HG03575 (cell line): ENCODE data around the gene SEMA4D.
"Not testable (repeated sequence)": the region's sequence is repeated elsewhere in the genome, so short reads cannot be mapped to it uniquely, and the experiment has no call there.

Experiments used
- ATAC-seq: cut with Tn5 transposase; IDR thresholded peaks from one replicate; pipeline ENCODE4 v1.9.1; 2021; ENCODE audit not compliant: unreplicated experiment, insufficient number of reproducible peaks, low FRiP score; ENCODE audit errors: extremely low read depth

SEMA4D gene

GRCh38 chr9:89356782-89357181, 141.1 kb downstream of the SEMA4D start:
- no peak for ATAC-seq

GRCh38 chr9:89354471-89354870, 143.4 kb downstream of the SEMA4D start:
- ATAC-seq, result no peak

GRCh38 chr9:89353989-89354388, 143.9 kb downstream of the SEMA4D start:
- no peak for ATAC-seq

- no peak for ATAC-seq
Measured at GRCh38 chr9:89352874-89353649, 144.9 kb downstream of the SEMA4D start.

DNA sequence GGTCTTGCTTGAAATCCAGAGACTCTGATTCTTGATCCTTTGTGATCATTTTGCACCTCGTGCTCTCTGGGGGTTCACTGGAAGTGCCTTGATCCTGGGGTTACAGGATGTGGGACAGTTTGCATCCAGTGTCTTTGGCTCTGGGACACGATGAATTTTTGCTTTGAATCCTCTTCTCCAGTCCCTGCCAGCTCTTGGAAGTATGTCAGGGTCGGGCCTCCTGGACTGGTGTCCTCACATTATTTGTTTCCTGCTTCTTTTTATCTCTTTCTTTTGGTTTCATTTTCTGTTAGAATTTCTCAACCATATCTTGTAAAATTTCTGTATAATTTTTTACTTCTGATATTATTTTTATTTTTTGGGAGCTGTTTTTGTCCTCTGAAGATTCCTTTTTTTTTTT, 145.5 kb downstream of the SEMA4D start:
- ATAC-seq, result no peak

DNA sequence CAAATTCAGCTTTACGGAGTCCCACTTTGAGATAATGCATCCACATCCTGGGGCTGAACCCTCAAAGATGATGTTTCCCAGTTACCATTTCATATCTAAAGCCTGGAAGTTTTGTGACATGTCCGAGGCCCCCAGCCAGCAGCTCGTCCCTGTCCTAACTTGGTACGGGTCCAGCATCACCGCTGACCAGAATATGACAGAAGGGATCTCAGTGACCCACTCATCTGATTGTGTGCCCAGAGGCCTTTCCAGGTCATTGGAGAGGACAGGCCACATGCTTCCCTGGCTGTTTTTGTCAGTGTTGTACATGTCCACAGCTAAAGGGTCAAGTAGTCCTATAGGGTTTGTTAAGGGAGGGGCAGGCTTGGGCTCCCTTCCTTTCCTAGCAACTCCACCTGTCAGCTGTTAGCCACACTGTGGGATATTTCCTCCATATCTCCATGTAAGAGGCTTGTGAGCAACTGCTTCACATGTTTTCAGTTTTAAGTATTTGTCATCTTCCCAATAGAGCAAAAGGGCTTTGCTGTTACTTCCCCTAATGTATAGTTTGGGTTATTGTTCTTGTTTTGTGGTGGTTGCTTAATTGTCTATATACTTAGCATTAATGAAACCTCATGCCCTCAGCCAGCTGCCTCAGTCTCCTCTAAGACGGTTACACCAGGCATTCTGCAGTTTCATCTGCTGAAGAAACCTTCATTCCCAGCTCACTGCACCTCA, 146.2 kb downstream of the SEMA4D start:
- no peak for ATAC-seq

DNA sequence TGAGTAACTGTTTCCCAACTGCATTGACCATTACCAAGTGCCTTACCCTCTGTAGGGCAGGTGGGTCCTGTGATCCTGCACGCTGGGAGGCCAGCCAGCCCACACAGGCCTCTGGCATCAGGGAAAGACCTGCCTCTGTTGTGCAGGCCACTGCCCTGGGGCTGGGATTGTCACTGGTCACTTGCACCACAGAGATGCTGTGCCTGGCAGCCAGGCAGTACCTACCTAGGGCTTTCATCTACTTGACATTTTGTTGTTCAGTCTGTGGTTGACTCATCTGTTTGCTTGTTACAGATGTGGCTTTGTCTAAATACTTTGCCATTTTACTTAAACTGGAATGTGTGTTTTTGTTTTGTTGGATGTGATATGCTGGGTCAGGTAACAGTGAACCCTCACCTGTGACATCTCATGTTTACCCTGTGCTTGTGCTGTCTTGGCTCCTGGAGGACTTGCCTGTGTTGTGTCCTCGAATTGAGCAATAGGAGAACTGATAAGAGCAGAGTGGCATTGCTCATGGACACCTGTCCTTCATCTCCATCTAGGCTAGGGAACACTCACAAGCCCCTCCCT, 146.8 kb downstream of the SEMA4D start:
- no peak for ATAC-seq

DNA sequence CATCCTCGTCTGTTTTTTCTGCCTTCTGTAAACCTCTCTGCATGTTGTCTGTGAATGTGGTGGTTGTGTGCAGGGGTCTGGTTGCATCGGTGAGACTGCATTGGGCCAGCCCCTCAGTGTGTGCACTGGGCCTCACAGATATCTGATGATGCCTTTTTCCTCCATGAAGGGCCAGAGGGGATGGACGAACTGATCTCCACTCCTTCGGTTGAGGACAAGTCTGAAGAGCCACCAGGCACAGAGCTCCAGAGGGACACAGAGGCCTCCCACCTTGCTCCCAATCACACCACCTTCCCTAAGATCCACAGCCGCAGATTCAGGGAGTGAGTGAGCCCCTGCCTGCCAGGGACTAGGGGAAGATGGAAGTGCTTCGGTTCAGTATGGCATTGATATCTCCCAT, 148.3 kb downstream of the SEMA4D start:
- ATAC-seq, result no peak

GRCh38 chr9:89347651-89348050, 150.3 kb downstream of the SEMA4D start:
- no peak for ATAC-seq

DNA sequence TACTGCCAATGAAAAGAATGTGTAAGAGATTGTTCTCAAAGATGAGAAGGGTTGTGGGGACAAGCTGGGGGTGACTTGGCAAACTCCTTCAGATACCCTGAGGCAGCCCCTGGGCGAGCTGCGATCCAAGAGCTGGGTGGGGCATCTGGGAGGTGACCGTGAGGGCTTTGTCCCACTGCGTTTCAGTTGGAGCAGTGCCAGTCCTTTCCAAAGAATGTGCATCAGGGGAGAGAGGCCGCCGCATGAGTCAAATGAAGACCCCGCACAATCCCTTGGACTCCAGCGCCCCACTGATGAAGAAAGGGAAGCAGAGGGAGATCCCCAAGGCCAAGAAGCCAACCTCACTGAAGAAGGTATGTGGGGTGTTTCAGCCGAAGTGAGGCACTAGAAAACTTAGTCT, 151.2 kb downstream of the SEMA4D start:
- ATAC-seq, result no peak

- ATAC-seq, result no peak
Measured at GRCh38 chr9:89345476-89345875, 152.4 kb downstream of the SEMA4D start.

DNA sequence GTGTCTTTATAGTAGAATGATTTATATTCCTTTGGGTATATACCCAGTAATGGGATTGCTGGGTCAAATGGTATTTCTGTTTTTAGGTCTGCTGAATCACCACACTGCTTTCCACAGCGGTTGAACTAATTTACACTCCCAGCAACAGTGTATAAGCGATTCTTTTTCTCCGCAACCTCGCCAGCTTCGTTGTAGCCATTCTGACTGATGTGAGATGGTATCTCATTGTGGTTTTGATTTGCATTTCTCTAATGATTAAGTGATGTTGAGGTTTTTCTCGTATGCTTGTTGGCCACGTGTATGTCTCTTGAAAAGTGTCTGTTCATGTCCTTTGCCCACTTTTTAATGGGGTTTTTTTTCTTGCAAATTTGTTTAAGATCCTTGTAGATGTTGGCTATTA, 154.1 kb downstream of the SEMA4D start:
- not testable (repeated sequence) for ATAC-seq

- ATAC-seq, result no peak
Measured at GRCh38 chr9:89342948-89343347, 155.0 kb downstream of the SEMA4D start.

GRCh38 chr9:89342213-89342612, 155.7 kb downstream of the SEMA4D start:
- no peak for ATAC-seq

DNA sequence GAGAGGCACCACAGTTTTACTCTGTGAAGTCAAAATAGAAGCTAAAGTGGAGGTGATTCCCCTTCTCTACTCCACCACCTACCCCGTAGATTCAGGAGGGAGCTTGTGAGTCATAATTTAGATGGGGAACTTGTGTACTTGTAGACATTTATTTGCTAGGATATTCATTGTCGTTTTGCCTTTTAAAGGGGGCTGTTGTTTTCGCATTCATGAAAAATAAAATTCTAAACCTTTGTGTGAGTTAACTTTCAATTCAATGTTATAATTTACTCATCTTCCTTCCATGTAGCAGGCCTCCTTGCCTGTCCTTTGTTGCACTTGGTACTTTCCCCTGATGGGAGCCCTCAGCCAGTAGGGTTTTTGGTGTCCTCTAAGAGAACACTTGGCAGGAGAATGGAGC, 157.6 kb downstream of the SEMA4D start:
- ATAC-seq, result no peak

- no peak for ATAC-seq
Measured at GRCh38 chr9:89339807-89340206, 158.1 kb downstream of the SEMA4D start.

GRCh38 chr9:89330513-89330912, 167.4 kb downstream of the SEMA4D start:
- ATAC-seq, result no peak

DNA sequence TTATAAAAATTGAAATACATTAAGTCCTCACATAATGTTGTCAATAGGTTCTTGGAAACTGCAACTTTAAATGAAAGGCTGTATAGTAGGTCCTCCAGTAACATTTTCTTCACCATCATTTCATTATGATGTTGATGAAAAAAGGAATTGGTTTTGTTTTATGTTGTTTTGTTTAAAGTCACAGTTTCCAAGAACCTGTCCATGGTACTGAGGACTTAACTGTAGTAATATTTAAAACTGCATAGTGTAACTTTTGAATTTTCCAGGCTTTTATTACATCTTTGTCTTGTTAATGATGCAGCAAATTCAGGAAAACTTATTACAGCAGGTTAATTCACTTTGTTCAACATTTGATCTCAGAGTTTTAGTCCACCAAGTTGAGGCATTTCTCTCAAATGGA, 168.0 kb downstream of the SEMA4D start:
- no peak for ATAC-seq

DNA sequence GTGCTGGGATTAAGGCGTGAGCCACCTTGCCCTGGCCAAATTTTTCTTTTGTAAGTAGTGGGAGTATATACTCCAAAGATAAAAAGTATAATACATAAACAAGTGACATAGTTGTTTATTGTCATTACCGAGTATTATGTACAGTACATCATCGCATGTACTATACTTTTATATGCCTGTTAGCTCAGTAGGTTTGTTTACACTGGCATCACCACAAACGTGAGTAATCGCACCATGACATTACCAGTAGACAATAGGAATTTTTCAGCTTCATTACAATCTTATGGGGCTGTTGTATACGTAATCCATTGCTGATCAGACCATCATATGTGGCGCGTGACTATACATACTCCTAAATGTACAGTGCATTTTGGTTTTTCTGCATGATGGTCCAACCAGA, 169.8 kb downstream of the SEMA4D start:
- no peak for ATAC-seq

- ATAC-seq, result no peak
Measured at GRCh38 chr9:89325733-89326132, 172.2 kb downstream of the SEMA4D start.
